ENCODE results near the gene FBXO3.

GRCh38 chr11:33772300-33772699 lies 2.0 kb downstream of the FBXO3 start:
- no peak for TF ChIP-seq CTCF (IDR thresholded peaks at IDR 0.05; ENCODE audit: insufficient read depth, low read length, poor library complexity, severe bottlenecking)
- TF ChIP-seq EZH2phosphoT487 (conservative IDR thresholded peaks at IDR 0.05; ENCODE audit: low read length), result no peak
